ENCODE data around the gene CDH5.

Gene CDH5

GRCh38 chr16:66382171-66382965 is 15.9 kb downstream of the CDH5 start:
- no peak overlapping the region for H3K27ac ChIP-seq
- no peak for TF ChIP-seq ZFX (IDR thresholded peaks at IDR 0.05; ENCODE audit: borderline replicate concordance)
- TF ChIP-seq CTCF (IDR thresholded peaks at IDR 0.05), result no peak

GRCh38 chr16:66382966-66383299 is 16.4 kb downstream of the CDH5 start:
- TF ChIP-seq ZFX (IDR thresholded peaks at IDR 0.05; ENCODE audit: borderline replicate concordance), result no peak
- TF ChIP-seq CTCF (IDR thresholded peaks at IDR 0.05), result no peak
- H3K27ac ChIP-seq, result no peak overlapping the region

- H3K27ac ChIP-seq, result no peak overlapping the region
- no peak for TF ChIP-seq CTCF (IDR thresholded peaks at IDR 0.05)
- TF ChIP-seq ZFX (IDR thresholded peaks at IDR 0.05; ENCODE audit: borderline replicate concordance), result no peak
These were observed 17.1 kb downstream of the CDH5 start for GRCh38 chr16:66383551-66383950.

GRCh38 chr16:66385415-66385814 is 18.9 kb downstream of the CDH5 start:
- no peak overlapping the region for H3K27ac ChIP-seq
- TF ChIP-seq CTCF (IDR thresholded peaks at IDR 0.05), result no peak
- no peak for TF ChIP-seq ZFX (IDR thresholded peaks at IDR 0.05; ENCODE audit: borderline replicate concordance)

GRCh38 chr16:66386629-66387622 is 20.4 kb downstream of the CDH5 start:
- no peak for TF ChIP-seq ZFX (IDR thresholded peaks at IDR 0.05; ENCODE audit: borderline replicate concordance)
- no peak overlapping the region for H3K27ac ChIP-seq

GRCh38 chr16:66387817-66388332 is 21.4 kb downstream of the CDH5 start:
- no peak for TF ChIP-seq ZFX (IDR thresholded peaks at IDR 0.05; ENCODE audit: borderline replicate concordance)
- no peak for TF ChIP-seq CTCF (IDR thresholded peaks at IDR 0.05)
- H3K27ac ChIP-seq, result no peak overlapping the region

- no peak for TF ChIP-seq CTCF (IDR thresholded peaks at IDR 0.05)
- no peak for TF ChIP-seq ZFX (IDR thresholded peaks at IDR 0.05; ENCODE audit: borderline replicate concordance)
These were observed 22.1 kb downstream of the CDH5 start for GRCh38 chr16:66388350-66389139.

More at GRCh38 chr16:66388350-66389139, 22.1 kb downstream of the CDH5 start:
- H3K27ac ChIP-seq, result no peak overlapping the region

Measured in 22Rv1 (cell line).